D721Med (cell line): ENCODE data around the gene RBM4B.
A peak's percentile ranks its signal among the peaks of the same experiment; 100 is the strongest.

Experiments
- DNase-seq: peaks from one replicate; pipeline ENCODE4 v3.0.0; 2011; ENCODE audit warnings: low spot score; ENCODE audit not compliant: insufficient read length
- FAIRE-seq: peaks from 2 replicates; lab custom pipeline; 2011; peaks lifted over from hg19 to GRCh38; lab: Jason Lieb, UNC
- TF ChIP-seq, protein P1 (sequence below): IDR thresholded peaks from 2 replicates; pipeline ENCODE4 v1.5.1; 2012; ENCODE audit warnings: mild to moderate bottlenecking, control low read depth; ENCODE audit not compliant: insufficient read depth; ENCODE audit errors: missing control alignments

RBM4B gene

DNA sequence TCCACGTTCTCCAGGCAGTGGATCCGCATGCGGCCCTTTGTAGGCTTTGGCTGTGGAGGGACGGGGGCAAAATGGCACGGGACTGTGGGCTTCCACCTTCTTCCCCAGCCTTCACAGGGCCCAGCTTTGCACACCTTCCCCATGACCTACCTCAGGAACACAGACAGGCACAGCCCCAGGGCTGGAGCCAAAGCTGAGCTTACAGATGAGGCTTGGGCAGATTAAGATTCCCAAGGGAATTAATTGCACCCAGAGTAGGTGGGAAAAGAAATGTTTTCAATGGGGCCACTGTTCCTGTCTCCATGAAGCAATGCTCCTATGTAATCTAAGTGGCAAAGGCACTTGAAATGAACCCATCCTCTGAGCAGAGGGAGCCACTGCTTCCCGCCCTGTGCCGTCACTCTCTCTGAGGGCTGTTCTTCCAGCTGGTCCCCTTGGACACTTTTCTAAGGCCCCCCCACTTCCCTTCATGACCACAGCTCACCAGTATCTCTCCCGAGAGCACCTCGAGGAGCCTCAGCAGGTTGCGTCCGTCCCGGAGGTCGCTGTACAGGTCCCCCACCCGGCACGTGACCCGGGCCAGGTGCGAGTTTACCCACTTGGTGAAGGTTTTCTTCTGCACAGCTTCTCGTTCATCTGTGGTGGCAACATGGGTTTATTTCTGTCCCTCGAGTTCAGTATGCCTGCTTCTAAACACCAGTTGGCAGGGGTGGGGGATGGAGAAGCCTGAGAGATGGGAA lies 37.8 kb upstream of the RBM4B start:
- DNase-seq (peak; percentile 75), FAIRE-seq (no peak)

DNA sequence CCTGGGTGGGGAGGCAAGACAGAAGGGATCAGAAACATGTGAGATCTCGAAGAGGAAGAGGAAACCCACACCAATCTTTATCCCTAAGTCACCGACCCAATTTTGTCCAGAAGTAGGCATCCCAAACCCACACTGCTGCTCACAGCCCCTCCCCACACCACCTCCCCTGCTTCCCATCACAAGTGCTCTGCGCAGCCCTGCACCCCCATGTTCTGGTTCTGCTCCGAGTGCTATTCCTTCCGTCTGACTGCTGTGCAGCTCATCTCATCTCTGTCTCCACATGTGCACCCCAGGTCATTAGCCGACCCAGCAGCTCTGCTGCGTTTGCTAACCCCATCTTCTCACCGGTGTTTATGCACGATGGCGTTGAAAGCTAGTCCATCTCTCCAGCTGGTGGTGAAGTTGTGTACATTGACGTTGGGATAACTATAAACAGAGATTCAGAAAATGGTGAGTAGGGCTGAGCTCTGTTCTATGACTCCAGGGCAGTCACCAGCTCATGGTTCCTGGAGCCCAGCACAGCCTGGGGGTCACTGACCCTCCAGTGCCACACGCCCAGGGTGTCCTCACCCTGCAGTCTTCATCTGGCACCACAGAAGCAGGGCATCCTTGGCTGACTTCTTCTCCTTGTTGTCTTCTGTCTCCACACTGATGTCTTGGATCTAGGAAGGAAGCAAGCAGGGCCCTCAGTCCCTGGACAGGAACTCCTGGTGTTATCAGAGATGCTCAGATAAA lies 36.2 kb upstream of the RBM4B start:
- TF ChIP-seq, protein P1, sequence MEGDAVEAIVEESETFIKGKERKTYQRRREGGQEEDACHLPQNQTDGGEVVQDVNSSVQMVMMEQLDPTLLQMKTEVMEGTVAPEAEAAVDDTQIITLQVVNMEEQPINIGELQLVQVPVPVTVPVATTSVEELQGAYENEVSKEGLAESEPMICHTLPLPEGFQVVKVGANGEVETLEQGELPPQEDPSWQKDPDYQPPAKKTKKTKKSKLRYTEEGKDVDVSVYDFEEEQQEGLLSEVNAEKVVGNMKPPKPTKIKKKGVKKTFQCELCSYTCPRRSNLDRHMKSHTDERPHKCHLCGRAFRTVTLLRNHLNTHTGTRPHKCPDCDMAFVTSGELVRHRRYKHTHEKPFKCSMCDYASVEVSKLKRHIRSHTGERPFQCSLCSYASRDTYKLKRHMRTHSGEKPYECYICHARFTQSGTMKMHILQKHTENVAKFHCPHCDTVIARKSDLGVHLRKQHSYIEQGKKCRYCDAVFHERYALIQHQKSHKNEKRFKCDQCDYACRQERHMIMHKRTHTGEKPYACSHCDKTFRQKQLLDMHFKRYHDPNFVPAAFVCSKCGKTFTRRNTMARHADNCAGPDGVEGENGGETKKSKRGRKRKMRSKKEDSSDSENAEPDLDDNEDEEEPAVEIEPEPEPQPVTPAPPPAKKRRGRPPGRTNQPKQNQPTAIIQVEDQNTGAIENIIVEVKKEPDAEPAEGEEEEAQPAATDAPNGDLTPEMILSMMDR: no peak
- FAIRE-seq (no peak), DNase-seq (no peak)

More for the DNA sequence above, 37.8 kb upstream of the RBM4B start:
- TF ChIP-seq, protein P1: no peak

DNA sequence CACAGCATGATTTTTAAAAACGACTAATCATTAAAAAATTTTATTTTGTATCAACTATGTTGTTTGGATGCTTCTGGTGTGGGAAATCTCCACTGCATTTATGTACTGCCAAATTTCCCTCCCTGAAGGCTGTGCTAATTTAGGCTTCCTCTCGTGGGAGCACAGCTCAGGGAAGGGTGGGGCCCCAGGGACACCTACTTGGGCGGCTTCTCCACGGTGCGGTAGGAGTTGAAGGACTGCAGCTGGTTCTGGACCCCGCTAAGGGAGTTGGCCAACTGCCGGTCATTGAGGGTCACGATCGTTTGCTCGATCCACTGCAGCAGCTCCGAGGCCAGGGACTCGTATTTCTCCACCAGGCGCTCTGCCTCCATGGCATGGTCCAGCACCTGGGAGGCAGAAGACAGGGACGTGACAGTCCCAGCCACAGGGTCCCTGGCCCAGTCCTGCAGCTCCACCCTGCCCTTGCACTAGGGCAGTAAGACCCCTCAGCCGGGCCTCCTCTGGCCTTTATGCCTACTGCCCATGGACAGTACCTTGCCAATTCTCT lies 32.8 kb upstream of the RBM4B start:
- FAIRE-seq (no peak), DNase-seq (no peak)
- TF ChIP-seq, protein P1: no peak

DNA sequence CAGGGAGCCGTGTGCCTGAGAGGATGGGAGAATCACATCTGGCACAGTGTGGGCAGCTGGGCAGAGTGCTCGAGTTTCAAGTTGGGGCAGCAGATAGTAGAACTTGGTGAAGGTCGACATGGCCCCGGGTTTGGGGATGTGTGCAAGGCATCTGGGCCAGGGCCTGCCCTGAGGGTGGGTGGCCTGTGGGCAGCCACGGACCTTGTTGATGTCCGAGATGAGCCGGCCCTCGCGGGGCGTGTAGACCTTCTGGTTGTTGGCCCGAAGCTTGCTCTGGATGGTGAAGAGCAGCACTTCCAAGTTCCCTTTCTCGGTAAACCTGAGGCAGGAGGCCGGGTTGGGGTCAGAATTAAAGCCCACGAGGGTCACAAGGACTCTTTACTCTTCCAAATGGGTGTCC lies 31.0 kb upstream of the RBM4B start:
- FAIRE-seq (no peak), DNase-seq (no peak)
- TF ChIP-seq, protein P1: no peak

DNA sequence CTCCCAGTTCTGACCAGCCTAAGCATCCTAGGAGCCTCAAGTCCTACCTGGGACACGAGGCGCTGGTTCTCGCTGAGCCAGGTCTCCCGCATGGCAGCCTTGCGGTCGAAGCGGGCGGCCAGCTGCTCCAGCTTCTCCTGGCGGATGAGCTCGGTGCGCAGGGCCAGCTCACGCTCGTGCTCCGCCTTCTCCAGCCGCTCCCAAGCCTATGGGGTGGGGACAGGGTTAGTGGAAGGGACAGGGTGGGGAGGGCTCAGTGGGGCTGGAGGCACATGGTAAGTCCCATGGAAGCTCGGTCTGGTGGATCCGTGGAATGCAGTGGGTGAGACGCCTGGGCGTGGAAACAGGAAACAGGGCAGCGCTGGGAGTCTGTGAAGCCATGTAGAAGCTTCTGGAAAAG lies 30.4 kb upstream of the RBM4B start:
- DNase-seq (no peak), FAIRE-seq (no peak)
- TF ChIP-seq, protein P1: no peak

DNA sequence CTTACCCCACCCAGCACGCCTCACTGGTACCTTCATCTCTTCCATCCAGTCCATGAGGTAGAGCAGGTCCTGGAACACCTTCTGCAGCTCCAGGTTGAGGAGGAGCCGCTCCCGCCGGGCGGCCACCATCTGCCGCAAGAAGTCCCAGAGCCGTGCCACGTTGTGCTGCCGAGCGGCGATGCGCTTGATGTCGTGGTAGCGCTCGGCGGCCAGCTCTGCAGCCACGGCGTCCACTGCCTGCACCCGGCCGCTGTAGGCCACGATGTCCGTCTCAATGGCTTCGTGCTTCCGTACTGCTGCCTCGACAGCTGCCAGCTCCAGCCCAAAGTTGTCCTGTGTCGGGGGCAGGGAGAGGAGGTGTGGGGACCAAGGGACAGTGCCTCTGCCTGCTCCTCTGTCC lies 29.8 kb upstream of the RBM4B start:
- TF ChIP-seq, protein P1: no peak
- DNase-seq (no peak), FAIRE-seq (no peak)
